ENCODE measurements around the gene FMO2.

GRCh38 chr1:171204296-171204695, 19.2 kb downstream of the FMO2 start:
- TF ChIP-seq CTCF (IDR thresholded peaks at IDR 0.05; ENCODE audit: low read depth, low read length, poor library complexity, severe bottlenecking) (no peak), EZH2phosphoT487 (IDR thresholded peaks at IDR 0.05; ENCODE audit: borderline replicate concordance, low read length) (no peak)
